ENCODE measurements around the gene TMEM184B.
A peak's percentile ranks its signal among the peaks of the same experiment; 100 is the strongest.

TMEM184B gene

DNA sequence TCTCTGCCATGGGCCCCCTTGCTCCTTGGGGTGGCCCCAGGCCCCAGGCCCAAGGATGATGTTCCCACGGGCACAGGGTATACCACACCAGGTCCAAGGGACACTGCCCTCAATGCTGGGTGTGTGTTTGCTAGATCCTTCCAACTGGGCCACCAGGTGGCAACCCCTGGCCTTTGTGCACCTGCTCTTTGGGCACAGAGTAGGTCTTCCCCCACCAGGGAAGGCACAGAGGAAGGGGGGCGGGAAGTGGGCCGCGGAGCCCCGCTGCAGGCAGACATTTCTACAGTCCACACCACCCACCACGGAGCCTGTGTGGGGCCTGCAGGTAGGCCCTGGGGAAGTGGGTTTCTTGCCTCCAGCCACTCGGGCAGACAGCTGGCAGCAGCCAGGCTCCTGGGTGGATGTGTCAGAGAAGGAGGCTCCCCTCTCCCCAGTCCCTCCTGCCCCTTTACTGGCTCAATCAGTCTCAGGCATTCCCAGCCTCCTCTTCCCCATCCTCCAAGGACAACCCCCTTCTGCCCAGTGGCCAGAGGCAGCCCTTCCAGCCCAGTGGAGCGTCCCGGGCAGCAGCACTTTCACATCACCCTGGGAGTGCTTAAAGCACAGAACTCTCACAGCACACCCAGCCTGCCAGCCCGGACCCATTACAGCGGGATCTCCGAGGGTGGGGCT lies 49.4 kb downstream of the TMEM184B start:
- no peak for DNase-seq

GRCh38 chr22:38222797-38223119 lies 50.1 kb downstream of the TMEM184B start:
- no peak for DNase-seq

- DNase-seq, result no peak
Observed at GRCh38 chr22:38221908-38222796, 50.7 kb downstream of the TMEM184B start.

GRCh38 chr22:38221407-38221806 lies 51.4 kb downstream of the TMEM184B start:
- no peak for DNase-seq

DNA sequence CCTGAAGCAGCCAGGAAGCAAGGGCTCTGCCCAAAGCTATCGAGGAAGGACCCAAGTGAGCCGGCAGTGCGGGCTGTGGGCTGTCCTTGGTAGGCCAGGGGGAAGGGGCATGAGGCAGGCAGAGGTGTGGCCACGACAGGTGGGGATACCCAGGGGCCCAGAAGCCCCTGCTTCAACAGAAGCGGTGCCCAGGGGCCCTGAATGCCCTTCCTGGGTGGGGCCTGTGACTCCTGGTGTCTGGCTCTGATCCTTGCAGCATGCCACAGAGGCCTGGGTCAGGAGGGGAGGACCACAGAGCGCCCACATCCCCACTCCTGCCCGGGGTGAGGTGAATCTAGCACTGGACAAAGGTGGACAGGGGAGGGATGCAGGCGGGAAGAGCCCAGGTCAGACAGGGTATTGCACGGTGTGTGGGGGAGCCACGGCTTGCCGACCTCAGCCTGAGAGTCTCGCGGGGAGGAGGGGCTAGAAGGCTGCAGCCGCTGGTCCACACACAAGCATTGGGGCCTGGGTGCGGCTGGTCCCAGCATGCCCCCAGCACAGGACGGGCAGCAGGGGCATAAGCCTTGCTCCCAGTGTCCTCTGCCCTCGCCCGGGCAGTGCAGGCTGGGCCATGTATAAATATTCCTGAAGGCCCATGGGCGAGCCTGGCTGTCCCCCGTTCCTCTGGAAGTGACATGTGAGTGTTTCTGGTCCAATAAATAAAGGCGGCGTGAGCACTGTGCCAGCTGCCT lies 52.0 kb downstream of the TMEM184B start:
- no peak for DNase-seq

DNA sequence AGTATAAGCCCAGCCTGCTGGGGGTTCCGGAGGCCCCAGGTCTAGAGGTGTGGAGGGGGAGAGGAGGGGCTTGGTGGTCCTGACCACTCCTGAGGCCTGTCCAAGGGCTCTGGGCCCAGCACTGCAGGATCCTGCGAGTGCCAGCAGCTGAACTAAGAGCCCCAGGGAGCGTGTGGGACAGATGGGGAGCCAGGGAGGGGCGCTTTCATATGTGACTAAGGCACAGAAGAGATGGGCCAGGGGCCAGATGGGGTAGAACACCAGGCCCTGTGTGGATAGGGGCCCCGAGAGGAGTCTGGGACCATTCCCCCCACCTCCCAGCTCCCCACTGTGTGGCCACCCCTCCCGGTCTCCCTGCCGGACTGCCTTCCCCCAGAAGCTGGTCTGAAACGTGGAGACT lies 52.6 kb downstream of the TMEM184B start:
- DNase-seq, result no peak

- no peak for DNase-seq
Observed at GRCh38 chr22:38219632-38220031, 53.2 kb downstream of the TMEM184B start.

- peak; percentile 93 for DNase-seq
Observed at GRCh38 chr22:38218661-38219622, 53.9 kb downstream of the TMEM184B start.

DNA sequence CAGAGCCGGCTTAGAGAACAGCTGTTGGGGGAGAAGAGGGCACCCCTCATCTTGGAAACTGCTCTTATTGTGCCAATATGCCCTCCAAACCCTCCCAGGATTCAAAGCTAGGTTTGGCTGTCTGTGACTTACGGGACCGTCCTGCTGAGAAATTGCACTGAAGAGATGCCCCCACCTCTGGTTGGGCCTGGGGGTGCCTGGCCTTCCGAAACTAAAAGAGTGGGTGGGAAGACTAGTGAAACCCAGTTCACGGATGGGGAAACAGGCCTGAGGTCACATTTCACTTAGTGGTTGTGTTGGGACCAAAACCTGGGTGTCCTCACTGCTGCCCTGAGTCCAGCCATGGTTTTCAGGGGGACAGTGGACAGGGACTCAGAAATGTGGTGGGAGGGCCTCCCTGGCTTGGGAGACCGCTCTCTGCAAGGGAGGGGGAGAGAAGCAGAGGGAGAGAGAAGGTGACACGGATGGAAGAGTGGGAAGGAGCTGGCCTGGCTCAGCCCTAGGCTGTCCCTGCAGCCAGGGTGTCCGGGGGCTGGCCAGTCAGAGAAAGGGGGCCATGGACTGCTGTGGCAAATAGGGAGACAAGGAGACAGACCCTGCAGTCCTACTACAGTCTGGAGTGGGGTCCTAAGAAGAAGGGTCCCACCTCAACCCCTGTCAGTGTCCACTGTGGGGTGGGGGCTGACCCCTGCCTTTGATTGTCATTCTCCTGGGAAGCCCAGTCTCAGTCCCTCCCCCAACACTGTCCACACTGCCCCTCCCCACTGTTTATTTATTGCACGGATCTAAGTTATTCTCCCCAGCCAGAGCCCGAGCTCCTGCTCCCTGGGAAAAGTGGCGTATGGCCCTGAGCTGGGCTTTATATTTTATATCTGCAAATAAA lies 57.4 kb downstream of the TMEM184B start:
- no peak for DNase-seq

DNA sequence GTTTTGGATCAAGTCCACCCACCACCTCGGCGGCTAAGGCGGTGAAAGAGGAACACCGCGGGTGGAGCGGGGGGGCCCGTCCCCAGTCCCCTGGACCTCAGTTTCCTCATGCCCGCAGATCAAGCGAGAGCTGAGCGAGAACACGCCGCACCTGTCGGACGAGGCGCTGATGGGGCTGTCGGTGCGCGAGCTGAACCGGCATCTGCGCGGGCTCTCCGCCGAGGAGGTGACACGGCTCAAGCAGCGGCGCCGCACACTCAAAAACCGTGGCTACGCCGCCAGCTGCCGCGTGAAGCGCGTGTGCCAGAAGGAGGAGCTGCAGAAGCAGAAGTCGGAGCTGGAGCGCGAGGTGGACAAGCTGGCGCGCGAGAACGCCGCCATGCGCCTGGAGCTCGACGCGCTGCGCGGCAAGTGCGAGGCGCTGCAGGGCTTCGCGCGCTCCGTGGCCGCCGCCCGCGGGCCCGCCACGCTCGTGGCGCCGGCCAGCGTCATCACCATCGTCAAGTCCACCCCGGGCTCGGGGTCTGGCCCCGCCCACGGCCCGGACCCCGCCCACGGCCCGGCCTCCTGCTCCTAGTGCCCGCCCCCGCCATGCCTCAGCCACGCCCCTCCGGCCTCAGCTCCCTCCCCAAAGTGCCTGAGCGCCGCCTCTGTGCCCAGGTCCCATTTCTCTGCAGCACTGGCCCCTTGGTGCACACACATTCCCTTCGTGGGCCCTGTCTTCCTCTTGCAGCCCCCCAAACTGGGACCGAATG lies 58.3 kb downstream of the TMEM184B start:
- peak; percentile 72 for DNase-seq

DNA sequence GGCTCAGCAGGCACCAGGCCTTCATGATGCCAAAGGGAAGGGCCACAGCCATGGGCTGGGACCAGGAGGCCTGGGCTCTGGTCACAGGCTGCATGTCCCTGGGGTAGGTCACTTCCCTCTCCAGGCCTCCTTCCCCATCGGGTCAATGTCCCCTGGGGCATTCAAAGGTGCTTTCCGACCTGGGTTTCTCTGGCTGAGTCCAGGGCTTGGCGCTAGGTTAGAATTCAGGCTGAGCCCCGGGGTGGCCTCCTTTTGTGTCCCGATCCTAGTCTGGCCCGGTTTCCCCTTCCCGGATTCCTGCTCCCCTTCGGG lies 58.9 kb downstream of the TMEM184B start:
- DNase-seq, result no peak

GRCh38 chr22:38213319-38213989 lies 59.4 kb downstream of the TMEM184B start:
- no peak for DNase-seq

DNA sequence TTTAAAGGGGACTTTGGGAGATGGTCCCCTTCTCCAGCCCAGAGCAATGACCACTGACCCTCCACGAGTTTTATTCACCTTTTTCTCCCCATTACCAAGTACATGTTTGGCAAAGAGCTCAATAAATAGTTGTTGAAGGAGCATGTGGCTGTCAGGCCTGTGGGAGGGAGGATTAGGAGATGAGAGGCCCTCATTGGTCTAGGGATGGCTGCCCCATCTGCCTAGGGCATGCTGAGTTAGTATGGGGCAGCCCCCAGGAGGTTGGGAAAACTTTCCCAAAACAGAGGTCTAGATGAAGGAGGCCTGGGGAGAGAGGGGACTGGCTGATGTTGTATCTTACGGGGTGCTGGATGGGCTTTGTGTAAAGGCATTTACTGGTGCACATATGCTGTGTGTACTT lies 60.4 kb downstream of the TMEM184B start:
- no peak for DNase-seq

DNA sequence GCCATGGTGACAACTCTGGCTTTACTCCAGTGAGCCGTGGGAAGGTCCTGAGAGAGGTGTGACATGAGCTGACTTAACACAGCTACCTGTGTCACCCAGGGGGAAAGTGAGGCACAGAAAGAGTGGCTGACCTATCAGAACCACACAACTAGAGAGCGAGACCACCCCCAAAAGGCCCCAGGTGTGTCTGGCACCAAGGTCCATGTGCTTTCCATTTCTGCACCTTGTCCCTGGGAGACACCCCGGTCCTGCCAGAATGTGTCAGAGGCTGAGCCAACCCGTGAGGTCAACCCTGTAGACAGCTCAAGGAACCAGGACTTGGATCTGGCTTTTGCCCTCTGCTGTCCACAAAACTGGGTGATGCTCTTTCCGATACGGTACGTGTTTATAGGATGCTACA lies 61.3 kb downstream of the TMEM184B start:
- no peak for DNase-seq

DNA sequence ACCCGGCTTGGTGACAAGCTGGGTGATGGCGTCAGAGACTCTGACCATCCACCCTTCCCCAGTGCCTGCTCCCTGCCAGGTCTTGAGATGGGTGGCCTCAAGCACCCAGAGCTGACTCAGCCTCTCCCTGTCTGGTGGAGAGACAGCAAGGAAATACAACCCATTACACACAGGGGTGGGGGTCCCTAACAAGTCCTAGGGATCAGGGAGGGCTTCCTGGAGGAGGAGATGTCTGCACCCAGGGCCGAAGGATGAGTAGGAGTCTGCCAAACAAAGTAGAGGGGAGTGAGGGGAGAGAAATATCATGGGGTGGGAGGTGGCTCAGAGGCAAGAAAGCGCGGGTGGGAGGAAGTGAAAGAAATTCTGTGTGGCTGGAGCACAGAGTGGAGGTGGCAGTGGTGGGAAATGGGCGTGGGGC lies 64.2 kb downstream of the TMEM184B start:
- no peak for DNase-seq

DNA sequence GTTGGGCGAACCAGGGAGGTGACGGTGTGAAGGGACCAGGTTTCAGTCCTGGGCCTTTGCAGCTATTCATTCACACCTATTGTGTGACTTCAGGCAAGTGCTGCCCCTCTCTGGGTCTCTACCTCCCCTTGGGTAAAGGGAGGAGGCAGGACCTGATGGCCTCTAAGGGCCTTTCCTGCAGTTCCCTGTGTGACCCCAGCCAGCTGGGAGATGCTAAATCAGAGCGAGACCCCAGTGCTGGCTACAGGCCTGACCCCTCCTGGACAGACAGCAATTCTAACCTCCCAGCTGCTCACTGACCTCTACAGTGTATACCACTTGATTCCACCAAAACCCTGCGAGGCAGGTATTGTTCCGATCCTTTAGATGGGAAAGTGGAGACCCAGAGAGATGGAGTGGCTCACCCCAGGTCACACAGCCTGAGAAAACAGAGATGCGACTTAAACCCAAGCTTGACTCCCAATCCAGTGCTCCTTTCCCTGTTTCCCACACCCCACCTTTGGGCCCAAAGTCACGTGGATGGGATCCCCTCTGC lies 64.8 kb downstream of the TMEM184B start:
- no peak for DNase-seq

GRCh38 chr22:38205261-38206128 lies 67.3 kb downstream of the TMEM184B start:
- DNase-seq, result peak; percentile 81

DNA sequence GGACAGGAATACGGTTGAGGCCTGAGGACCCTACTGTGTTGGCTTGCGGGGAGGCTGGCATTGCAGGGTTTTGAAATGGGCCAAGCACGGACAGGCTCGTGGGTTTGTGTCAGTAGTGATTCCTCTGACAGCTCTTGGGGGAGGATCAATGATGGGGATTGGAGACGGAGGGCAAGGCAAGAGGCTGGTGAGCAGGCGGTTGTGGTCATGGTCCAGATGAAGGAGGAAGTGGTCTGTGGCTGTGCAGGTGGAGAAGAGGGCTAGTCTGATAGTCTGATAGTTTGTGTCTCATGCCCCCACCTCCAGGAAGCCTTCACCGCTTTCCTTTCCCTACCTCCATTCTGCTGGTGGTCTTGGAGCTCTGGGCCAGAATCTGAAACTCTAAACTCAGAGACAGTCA lies 68.0 kb downstream of the TMEM184B start:
- no peak for DNase-seq

All from fibroblast of skin of abdomen (primary cell).